Thyroid gland (tissue), 4 donors: Measurements from ENCODE around the gene RAB6A.

Experiments
- CTCF ChIP-seq, 6 experiments: fragments of 200-600 bp in 3 of 6; fragments of 450-650 bp in 3 of 6; sonication (generic) in 3 of 6; IDR thresholded peaks; one replicate each; pipeline ENCODE4 v1.5.1; 2016 to 2019; ENCODE audit warnings: antibody characterized with exemption in 6 of 6, mild to moderate bottlenecking in 2 of 6, inconsistent platforms in 1 of 6, moderate library complexity in 1 of 6
- POLR2A ChIP-seq, 2 donors: fragments of 450-650 bp; IDR thresholded peaks; one replicate each; pipeline ENCODE4 v1.6.1; 2017; ENCODE audit warnings: antibody characterized with exemption in 2 of 2, mild to moderate bottlenecking in 2 of 2, moderate library complexity in 1 of 2

DNA sequence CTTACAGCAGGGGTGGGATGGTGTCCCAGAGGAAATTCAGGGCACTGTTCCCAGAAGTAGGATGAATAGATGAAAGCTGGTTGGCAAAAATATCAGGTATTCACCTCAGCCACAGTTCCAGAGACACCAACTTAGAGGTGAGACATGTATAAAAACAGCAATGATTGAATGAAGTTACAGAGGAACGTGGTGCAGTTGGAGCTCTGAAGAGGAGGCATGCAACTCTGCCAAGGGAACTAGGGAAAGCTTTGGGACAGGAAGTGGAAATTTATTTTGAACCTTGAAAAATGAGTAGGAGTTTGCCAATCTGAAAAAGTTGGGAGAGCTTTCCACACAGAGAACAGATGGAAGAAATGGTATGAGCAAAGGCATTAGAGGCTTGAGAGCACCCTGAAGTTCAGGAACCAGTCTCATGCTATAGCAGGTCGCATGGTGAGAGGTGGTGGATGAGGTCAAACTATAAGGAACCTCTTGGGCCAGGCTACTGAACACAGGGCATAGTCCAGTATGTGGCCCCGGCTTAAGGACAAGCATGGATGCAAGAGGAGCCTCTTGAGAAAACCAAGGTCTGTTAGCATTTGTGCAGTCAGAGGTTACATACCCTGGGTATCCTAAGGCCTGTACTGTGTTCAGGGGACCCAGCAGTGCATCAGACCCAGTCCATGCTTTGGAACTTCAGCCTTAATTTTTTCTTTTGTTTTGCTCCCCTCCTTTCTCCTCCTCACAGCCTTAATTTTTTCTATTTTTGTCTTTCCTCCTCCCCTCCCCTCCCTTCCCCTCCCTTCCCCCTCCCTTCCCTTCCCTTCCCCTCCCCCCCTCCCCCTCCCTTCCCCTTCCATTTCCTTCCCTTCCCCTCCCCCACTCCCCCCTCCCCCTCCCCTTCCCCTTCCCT, 97.0 kb downstream of the RAB6A start:
- TF ChIP-seq CTCF (IDR thresholded peaks at IDR 0.05) = no peak
- no peak for TF ChIP-seq POLR2A (IDR thresholded peaks at IDR 0.05)
